Stomach (tissue), 4 donors: ENCODE results near the gene FAIM2.

Experiments
- CTCF ChIP-seq, 7 experiments: fragments of 450-650 bp in 4 of 7; fragments of 200-600 bp in 3 of 7; sonication (generic) in 3 of 7; IDR thresholded peaks; one replicate each; pipeline ENCODE4 v1.5.1; 2016 to 2019; ENCODE audit warnings: antibody characterized with exemption in 7 of 7, control low read depth in 2 of 7, mild to moderate bottlenecking in 1 of 7
- POLR2AphosphoS5 ChIP-seq, 3 donors: sonication (generic); formaldehyde crosslinking; IDR thresholded peaks; one replicate each; pipeline ENCODE4 v1.6.1; 2016; ENCODE audit warnings: antibody characterized with exemption in 3 of 3

GRCh38 chr12:49831717-49832116 lies 72.0 kb downstream of the FAIM2 start:
- TF ChIP-seq CTCF (IDR thresholded peaks at IDR 0.05) = no peak
- no peak for TF ChIP-seq POLR2AphosphoS5 (IDR thresholded peaks at IDR 0.05)
